Trophoblast cell (in vitro differentiated cells and primary cell): Measurements from ENCODE around the gene VWA8.

Source experiments
- DNase-seq, 2 donors: peaks; one replicate each; pipeline ENCODE4 v3.0.0-alpha.2; 2016
- H2AFZ ChIP-seq: 2 replicates; pipeline ENCODE4 v1.6.1; 2013; ENCODE audit warnings: low read length, moderate library complexity, mild to moderate bottlenecking; ENCODE audit not compliant: insufficient read depth, poor library complexity
- H2AK5ac ChIP-seq: 2 replicates; pipeline ENCODE4 v1.6.1; 2013; ENCODE audit warnings: mild to moderate bottlenecking, low read length
- H2BK120ac ChIP-seq: 2 replicates; pipeline ENCODE4 v1.6.1; 2013; ENCODE audit warnings: low read length, mild to moderate bottlenecking, moderate library complexity; ENCODE audit not compliant: insufficient read depth, poor library complexity
- H2BK12ac ChIP-seq: 2 replicates; pipeline ENCODE4 v1.6.1; 2013; ENCODE audit warnings: mild to moderate bottlenecking, low read length, moderate library complexity
- H2BK5ac ChIP-seq: 2 replicates; pipeline ENCODE4 v1.6.1; 2013; ENCODE audit warnings: low read length, low read depth, moderate library complexity, mild to moderate bottlenecking; ENCODE audit not compliant: poor library complexity
- H3K14ac ChIP-seq: 2 replicates; pipeline ENCODE4 v1.6.1; 2013; ENCODE audit warnings: mild to moderate bottlenecking, low read length
- H3K18ac ChIP-seq: 2 replicates; pipeline ENCODE4 v1.6.1; 2013; ENCODE audit warnings: mild to moderate bottlenecking, low read length
- H3K23ac ChIP-seq: 2 replicates; pipeline ENCODE4 v1.6.1; 2013; ENCODE audit warnings: low read length
- H3K27ac ChIP-seq: 2 replicates; pipeline ENCODE4 v1.5.1; 2013; ENCODE audit warnings: low read depth, mild to moderate bottlenecking, inconsistent platforms, low read length, moderate library complexity
- H3K27me3 ChIP-seq: 2 replicates; pipeline ENCODE4 v1.6.1; 2013; ENCODE audit warnings: inconsistent platforms, mild to moderate bottlenecking, low read length, moderate library complexity; ENCODE audit not compliant: insufficient read depth
- H3K36me3 ChIP-seq, 2 experiments: 1 replicate in 1 of 2; 2 replicates in 1 of 2; pipeline ENCODE4 v1.6.1; 2013; ENCODE audit warnings: low read length in 2 of 2, mild to moderate bottlenecking in 2 of 2, moderate library complexity in 1 of 2; ENCODE audit not compliant: insufficient read depth in 2 of 2, control insufficient read depth in 1 of 2
- H3K4ac ChIP-seq: 2 replicates; pipeline ENCODE4 v1.6.1; 2013; ENCODE audit warnings: low read depth, mild to moderate bottlenecking, low read length, moderate library complexity
- H3K4me1 ChIP-seq, 2 experiments: 1 replicate in 1 of 2; 2 replicates in 1 of 2; pipeline ENCODE4 v1.6.1; 2013; ENCODE audit warnings: low read length in 2 of 2, mild to moderate bottlenecking in 2 of 2, moderate library complexity in 1 of 2; ENCODE audit not compliant: insufficient read depth in 2 of 2, control insufficient read depth in 1 of 2
- H3K4me2 ChIP-seq: 2 replicates; pipeline ENCODE4 v1.6.1; 2013; ENCODE audit warnings: inconsistent platforms, mild to moderate bottlenecking, low read length, moderate library complexity
- H3K4me3 ChIP-seq: 2 replicates; pipeline ENCODE4 v1.5.1; 2013; ENCODE audit warnings: mild to moderate bottlenecking, low read depth, low read length, inconsistent platforms
- H3K79me1 ChIP-seq: one replicate; pipeline ENCODE4 v1.6.1; 2013; ENCODE audit warnings: low read length
- H3K79me2 ChIP-seq: 2 replicates; pipeline ENCODE4 v1.6.1; 2013; ENCODE audit warnings: low read length, mild to moderate bottlenecking; ENCODE audit not compliant: control insufficient read depth, insufficient read depth, poor library complexity
- H3K9ac ChIP-seq: 2 replicates; pipeline ENCODE4 v1.6.1; 2013; ENCODE audit warnings: mild to moderate bottlenecking, low read length
- H3K9me3 ChIP-seq: 2 replicates; pipeline ENCODE4 v1.6.1; 2013; ENCODE audit warnings: low read depth, mild to moderate bottlenecking, control low read depth, inconsistent platforms, low read length; ENCODE audit not compliant: insufficient read depth
- H4K12ac ChIP-seq: 2 replicates; pipeline ENCODE4 v1.6.1; 2013; ENCODE audit warnings: low read depth, mild to moderate bottlenecking, low read length, moderate library complexity
- H4K8ac ChIP-seq: 2 replicates; pipeline ENCODE4 v1.6.1; 2013; ENCODE audit warnings: low read depth, mild to moderate bottlenecking, low read length, moderate library complexity
- H4K91ac ChIP-seq: one replicate; pipeline ENCODE4 v1.6.1; 2013; ENCODE audit warnings: low read depth, mild to moderate bottlenecking, low read length, moderate library complexity
- WGBS: extraction: QIAGEN DNeasy Blood & Tissue Kit; methylation state at CpG from one replicate; pipeline ENCODE4 v1.1.7; 2013; ENCODE audit warnings: missing lambda C conversion rate; ENCODE audit not compliant: insufficient read length, insufficient coverage; ENCODE audit errors: extremely low coverage; 5-methylcytosine and 5-hydroxymethylcytosine counted together

VWA8 gene

DNA sequence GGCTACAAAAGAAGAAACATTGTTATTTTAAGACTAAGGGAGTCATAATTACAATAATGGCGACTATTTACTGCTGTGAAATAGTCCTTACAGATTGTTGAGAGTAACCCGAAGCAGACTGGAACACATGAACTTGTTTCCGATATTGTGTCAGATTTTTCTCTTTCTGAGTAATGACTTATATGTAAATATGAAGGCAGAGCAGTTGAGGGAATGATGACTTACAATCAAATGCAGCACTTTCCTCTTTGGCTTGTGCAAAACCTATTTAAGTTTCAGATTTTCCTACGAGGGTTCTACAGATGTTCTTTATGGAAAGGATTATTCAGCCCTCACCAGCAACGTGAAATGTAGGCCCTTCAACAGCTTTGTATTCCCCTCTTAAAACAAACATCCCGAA, 304.9 kb downstream of the VWA8 start:
- H3K4me3 ChIP-seq: no peak overlapping the region
- no CpG with 5 or more reads among the region's 6 CpGs for WGBS
- no peaks in the 10 kb centered on the region for H3K9me3 ChIP-seq
- no peak overlapping the region for H2AFZ ChIP-seq
- H3K14ac ChIP-seq: no peak overlapping the region
- DNase-seq: no peak
- H3K18ac ChIP-seq: no peak overlapping the region
- no peaks in the 10 kb centered on the region for H3K36me3 ChIP-seq
- H3K4me2 ChIP-seq: no peak overlapping the region
- peaks cover 0 to 3% of the 10 kb centered on the region in 2 experiments for H3K4me1 ChIP-seq
- no peak overlapping the region for H2BK12ac ChIP-seq
- H3K79me1 ChIP-seq: peaks cover 1% of the 10 kb centered on the region
- H4K12ac ChIP-seq: no peak overlapping the region
- H3K27ac ChIP-seq: no peak overlapping the region
- no peak overlapping the region for H3K4ac ChIP-seq
- no peaks in the 10 kb centered on the region for H3K79me2 ChIP-seq
- H3K23ac ChIP-seq: no peak overlapping the region
- H2AK5ac ChIP-seq: no peak overlapping the region
- no peak overlapping the region for H4K8ac ChIP-seq
- H4K91ac ChIP-seq: no peak overlapping the region
- H2BK5ac ChIP-seq: no peak overlapping the region
- H3K9ac ChIP-seq: no peak overlapping the region
- no peaks in the 10 kb centered on the region for H3K27me3 ChIP-seq
- no peak overlapping the region for H2BK120ac ChIP-seq

DNA sequence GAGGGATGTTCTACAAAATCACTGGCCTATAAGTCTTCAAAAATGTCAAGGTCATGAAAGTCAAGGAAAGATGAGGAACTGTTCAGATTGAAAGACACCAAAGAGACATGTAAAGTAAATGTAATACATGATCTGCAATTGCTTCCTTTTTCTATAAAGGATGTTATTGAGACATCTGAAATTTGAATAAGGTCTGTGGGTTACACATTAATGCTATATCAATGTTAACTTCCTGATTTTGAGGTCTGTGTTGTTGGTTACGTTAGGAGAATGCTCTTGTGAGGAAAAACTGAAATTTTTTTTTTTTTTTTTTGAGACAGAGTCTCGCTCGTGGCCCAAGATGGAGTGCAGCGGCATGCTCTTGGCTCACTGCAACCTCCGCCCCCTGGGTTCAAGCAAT, 306.1 kb downstream of the VWA8 start:
- Histone ChIP-seq H3K27ac (no peak overlapping the region), H2AFZ (no peak overlapping the region), H3K9ac (no peak overlapping the region), H4K12ac (no peak overlapping the region), H3K27me3 (no peaks in the 10 kb centered on the region), H4K91ac (no peak overlapping the region), H2BK5ac (no peak overlapping the region), H3K14ac (no peak overlapping the region), H3K4me2 (no peak overlapping the region), H2BK12ac (no peak overlapping the region), H3K79me2 (no peaks in the 10 kb centered on the region), H3K36me3 (no peaks in the 10 kb centered on the region), H2BK120ac (no peak overlapping the region), H3K4me1 (peaks cover 4 to 7% of the 10 kb centered on the region in 2 experiments), H3K9me3 (no peaks in the 10 kb centered on the region), H3K4me3 (no peak overlapping the region), H3K18ac (no peak overlapping the region), H2AK5ac (no peak overlapping the region), H3K79me1 (peaks cover 5% of the 10 kb centered on the region), H4K8ac (no peak overlapping the region), H3K23ac (no peak overlapping the region), H3K4ac (no peak overlapping the region)
- no CpG with 5 or more reads among the region's 5 CpGs for WGBS
- DNase-seq: no peak

DNA sequence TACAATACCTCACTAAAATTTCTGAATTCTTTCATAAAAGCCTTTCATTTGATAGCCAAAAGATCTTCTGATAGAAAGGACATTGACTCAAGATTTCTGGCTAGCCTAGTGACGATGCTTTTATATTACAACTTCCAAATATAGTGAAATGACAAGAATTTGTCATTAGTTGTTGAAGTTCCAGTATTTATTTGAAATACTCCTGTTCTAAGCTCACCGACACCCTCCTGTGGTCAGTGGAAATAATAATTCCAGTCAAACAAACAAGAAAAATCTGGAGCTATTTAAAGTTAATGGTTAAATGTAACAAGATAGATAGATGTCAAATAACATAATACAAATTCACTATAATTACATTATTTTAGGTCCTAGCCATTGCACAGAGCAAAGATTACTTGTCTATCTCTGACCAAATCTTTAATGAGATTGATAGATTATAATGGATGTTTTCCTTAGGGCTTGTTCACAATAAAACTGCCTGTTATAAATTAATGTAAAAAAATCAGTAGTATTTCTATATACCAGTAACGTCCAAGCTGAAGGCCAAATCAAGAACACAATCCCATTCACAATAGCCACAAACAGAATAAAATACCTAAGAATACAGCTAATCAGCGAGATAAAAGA, 308.1 kb downstream of the VWA8 start:
- H2BK12ac ChIP-seq: no peak overlapping the region
- H4K12ac ChIP-seq: no peak overlapping the region
- H3K14ac ChIP-seq: no peak overlapping the region
- H4K91ac ChIP-seq: no peak overlapping the region
- H3K4ac ChIP-seq: no peak overlapping the region
- peaks cover 4 to 6% of the 10 kb centered on the region in 2 experiments for H3K4me1 ChIP-seq
- no peak overlapping the region for H4K8ac ChIP-seq
- H3K18ac ChIP-seq: no peak overlapping the region
- H3K9ac ChIP-seq: no peak overlapping the region
- H2AK5ac ChIP-seq: no peak overlapping the region
- no peaks in the 10 kb centered on the region for H3K79me2 ChIP-seq
- H3K79me1 ChIP-seq: peaks cover 12% of the 10 kb centered on the region
- no peak overlapping the region for H3K27ac ChIP-seq
- no peak overlapping the region for H3K23ac ChIP-seq
- no CpG with 5 or more reads among the region's 4 CpGs for WGBS
- H3K36me3 ChIP-seq: no peaks in the 10 kb centered on the region
- no peak overlapping the region for H2AFZ ChIP-seq
- H3K27me3 ChIP-seq: no peaks in the 10 kb centered on the region
- no peak overlapping the region for H2BK120ac ChIP-seq
- H3K4me3 ChIP-seq: no peak overlapping the region
- no peak overlapping the region for H3K4me2 ChIP-seq
- H3K9me3 ChIP-seq: no peaks in the 10 kb centered on the region
- H2BK5ac ChIP-seq: no peak overlapping the region
- peak; percentile 26 to 68 for DNase-seq

DNA sequence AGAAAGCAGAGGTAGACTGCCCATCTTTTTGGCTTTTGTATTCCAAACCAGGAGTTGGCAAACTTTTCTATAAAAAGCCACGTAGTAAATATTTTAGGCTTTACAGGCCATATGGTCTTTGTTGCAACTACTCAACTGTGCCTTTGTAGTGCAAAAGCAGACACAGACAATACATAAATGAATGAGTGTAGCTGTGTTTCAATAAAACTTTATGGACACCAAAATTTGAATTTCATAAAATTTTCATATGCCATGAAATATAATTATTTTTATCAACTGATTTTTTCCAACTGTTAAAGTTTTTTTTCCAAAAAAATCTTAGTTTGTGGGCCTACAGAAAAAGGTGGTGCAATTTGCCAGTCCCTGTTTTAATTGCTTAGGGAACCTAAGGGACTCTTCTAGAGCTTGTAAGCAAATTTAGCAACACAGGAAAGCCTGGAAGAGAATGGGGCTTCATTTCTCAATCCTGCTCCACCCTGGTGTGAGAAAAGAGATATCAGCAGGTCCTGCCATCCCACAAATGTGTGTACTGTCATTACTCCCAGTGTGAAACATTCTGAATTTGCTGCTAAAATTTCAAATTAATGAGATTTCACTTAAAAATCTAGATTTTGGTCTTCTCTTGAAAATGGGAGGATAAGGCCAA, 309.4 kb downstream of the VWA8 start:
- no peak overlapping the region for H3K4me3 ChIP-seq
- H2BK12ac ChIP-seq: no peak overlapping the region
- no peak overlapping the region for H2AK5ac ChIP-seq
- H3K36me3 ChIP-seq: no peaks in the 10 kb centered on the region
- no peak for DNase-seq
- H4K91ac ChIP-seq: peak overlapping the region; percentile 20
- no peak overlapping the region for H3K18ac ChIP-seq
- no peaks in the 10 kb centered on the region for H3K9me3 ChIP-seq
- H3K23ac ChIP-seq: no peak overlapping the region
- H3K79me2 ChIP-seq: no peaks in the 10 kb centered on the region
- H3K4me1 ChIP-seq: peaks cover 4 to 8% of the 10 kb centered on the region in 2 experiments
- no peak overlapping the region for H3K9ac ChIP-seq
- no peaks in the 10 kb centered on the region for H3K27me3 ChIP-seq
- no peak overlapping the region for H2BK5ac ChIP-seq
- no peak overlapping the region for H3K27ac ChIP-seq
- H2AFZ ChIP-seq: no peak overlapping the region
- H4K8ac ChIP-seq: no peak overlapping the region
- no peak overlapping the region for H4K12ac ChIP-seq
- no CpG with 5 or more reads among the region's 1 CpG for WGBS
- H2BK120ac ChIP-seq: no peak overlapping the region
- no peak overlapping the region for H3K4ac ChIP-seq
- H3K79me1 ChIP-seq: peaks cover 15% of the 10 kb centered on the region
- H3K14ac ChIP-seq: no peak overlapping the region
- H3K4me2 ChIP-seq: no peak overlapping the region
